HAP-1 (cell line): Measurements from ENCODE around the gene THUMPD1.
"Not testable (repeated sequence)": the region's sequence is repeated elsewhere in the genome, so short reads cannot be mapped to it uniquely, and the experiment has no call there.

Experiments
- DNase-seq, 2 experiments: peaks; one replicate each; pipeline ENCODE4 v3.0.0-alpha.2; 2016 to 2020; ENCODE audit warnings: low spot score in 2 of 2
- H3K27me3 ChIP-seq: fragments of 250-450 bp; sonication (Bioruptor Pico); 2 replicates; pipeline ENCODE4 v1.5.1; 2020; ENCODE audit warnings: low read depth, mild to moderate bottlenecking, moderate library complexity
- H3K36me3 ChIP-seq: fragments of 250-450 bp; sonication (Bioruptor Pico); replicated peaks from 2 replicates; pipeline ENCODE4 v1.5.1; 2020; ENCODE audit warnings: mild to moderate bottlenecking
- H3K4me1 ChIP-seq: fragments of 250-450 bp; sonication (Bioruptor Pico); 2 replicates; pipeline ENCODE4 v1.5.1; 2020; ENCODE audit warnings: mild to moderate bottlenecking
- H3K4me3 ChIP-seq: fragments of 250-450 bp; sonication (Bioruptor Pico); 2 replicates; pipeline ENCODE4 v1.5.1; 2020; ENCODE audit warnings: mild to moderate bottlenecking, moderate library complexity
- H3K9me3 ChIP-seq: fragments of 250-450 bp; sonication (Bioruptor Pico); 2 replicates; pipeline ENCODE4 v1.5.1; 2020; ENCODE audit warnings: mild to moderate bottlenecking, moderate library complexity
- in situ Hi-C: fragments of 300-500 bp; cut with MboI; formaldehyde crosslinking; loops from 3 replicates; pipeline ENCODE4 v1.14.3; 2020; ENCODE audit warnings: low sequenced_read_pairs, inconsistent platforms, mixed read lengths

THUMPD1 gene

GRCh38 chr16:20740901-20741521 is 607 bp downstream of the THUMPD1 start:
- Histone ChIP-seq H3K27me3 (no peaks in the 10 kb centered on the region), H3K4me1 (peaks cover 8% of the 10 kb centered on the region), H3K4me3 (peak overlapping the region; percentile 99), H3K9me3 (no peaks in the 10 kb centered on the region), H3K36me3 (peaks cover 29% of the 10 kb centered on the region)
- in situ Hi-C loops = no loop called here
- peak; percentile 63 to 89 for DNase-seq

- peak in 1 of 2 experiments; percentile 16 for DNase-seq
- Histone ChIP-seq H3K4me1 (peaks cover 8% of the 10 kb centered on the region), H3K27me3 (no peaks in the 10 kb centered on the region), H3K4me3 (peak overlapping the region; percentile 99), H3K36me3 (peaks cover 35% of the 10 kb centered on the region), H3K9me3 (no peaks in the 10 kb centered on the region)
- in situ Hi-C loops = no loop called here
Measured at GRCh38 chr16:20740007-20740883, 1.4 kb downstream of the THUMPD1 start.

GRCh38 chr16:20735490-20735889 is 6.1 kb downstream of the THUMPD1 start:
- peaks cover 44% of the 10 kb centered on the region for H3K36me3 ChIP-seq
- in situ Hi-C loops = no loop called here
- no peak for DNase-seq
- no peak overlapping the region for H3K4me3 ChIP-seq
- H3K27me3 ChIP-seq = no peaks in the 10 kb centered on the region
- peaks cover 4% of the 10 kb centered on the region; the same call in 1 of the 2 replicates for H3K4me1 ChIP-seq
- H3K9me3 ChIP-seq = no peaks in the 10 kb centered on the region

GRCh38 chr16:20734782-20735181 is 6.8 kb downstream of the THUMPD1 start:
- DNase-seq = no peak
- Histone ChIP-seq H3K9me3 (no peaks in the 10 kb centered on the region), H3K27me3 (no peaks in the 10 kb centered on the region), H3K36me3 (peaks cover 44% of the 10 kb centered on the region), H3K4me3 (no peak overlapping the region), H3K4me1 (no peaks in the 10 kb centered on the region)
- in situ Hi-C loops = no loop called here

GRCh38 chr16:20734056-20734455 is 7.6 kb downstream of the THUMPD1 start:
- no peaks in the 10 kb centered on the region for H3K9me3 ChIP-seq
- H3K27me3 ChIP-seq = no peaks in the 10 kb centered on the region
- peaks cover 44% of the 10 kb centered on the region for H3K36me3 ChIP-seq
- no peak overlapping the region for H3K4me3 ChIP-seq
- H3K4me1 ChIP-seq = no peaks in the 10 kb centered on the region
- DNase-seq = no peak
- in situ Hi-C loops = no loop called here

GRCh38 chr16:20729141-20729540 is 12.5 kb downstream of the THUMPD1 start:
- no peak for DNase-seq
- H3K4me3 ChIP-seq = no peak overlapping the region
- no peaks in the 10 kb centered on the region for H3K9me3 ChIP-seq
- H3K36me3 ChIP-seq = peaks cover 2% of the 10 kb centered on the region; the same call in 1 of the 2 replicates
- no peaks in the 10 kb centered on the region for H3K27me3 ChIP-seq
- in situ Hi-C loops = no loop called here
- H3K4me1 ChIP-seq = no peaks in the 10 kb centered on the region

GRCh38 chr16:20727181-20727580 is 14.4 kb downstream of the THUMPD1 start:
- DNase-seq = no peak
- Histone ChIP-seq H3K4me1 (no peaks in the 10 kb centered on the region), H3K9me3 (no peaks in the 10 kb centered on the region), H3K27me3 (no peaks in the 10 kb centered on the region), H3K4me3 (no peak overlapping the region), H3K36me3 (no peaks in the 10 kb centered on the region)
- in situ Hi-C loops = no loop called here

GRCh38 chr16:20726661-20727060 is 15.0 kb downstream of the THUMPD1 start:
- no peaks in the 10 kb centered on the region for H3K9me3 ChIP-seq
- no peak for DNase-seq
- in situ Hi-C loops = no loop called here
- no peaks in the 10 kb centered on the region for H3K36me3 ChIP-seq
- no peaks in the 10 kb centered on the region for H3K4me1 ChIP-seq
- H3K27me3 ChIP-seq = no peaks in the 10 kb centered on the region
- H3K4me3 ChIP-seq = no peak overlapping the region

- Histone ChIP-seq H3K4me1 (no peaks in the 10 kb centered on the region), H3K27me3 (no peaks in the 10 kb centered on the region), H3K4me3 (no peak overlapping the region), H3K9me3 (no peaks in the 10 kb centered on the region), H3K36me3 (no peaks in the 10 kb centered on the region)
- in situ Hi-C loops = loop anchor here (25.0 kb wide), 1 partner anchor 808 kb away; no protein-coding TSS in a partner anchor
- no peak for DNase-seq
Measured at GRCh38 chr16:20720251-20720650, 21.4 kb downstream of the THUMPD1 start.

GRCh38 chr16:20717718-20718117 is 23.9 kb downstream of the THUMPD1 start:
- not testable (repeated sequence) for DNase-seq, H3K4me1 ChIP-seq, H3K9me3 ChIP-seq, H3K36me3 ChIP-seq, H3K4me3 ChIP-seq, H3K27me3 ChIP-seq
- in situ Hi-C loops = loop anchor here (25.0 kb wide), 1 partner anchor 805 kb away; no protein-coding TSS in a partner anchor

- no peak for DNase-seq
- Histone ChIP-seq H3K9me3 (no peaks in the 10 kb centered on the region), H3K4me3 (no peak overlapping the region), H3K4me1 (no peaks in the 10 kb centered on the region), H3K36me3 (no peaks in the 10 kb centered on the region), H3K27me3 (no peaks in the 10 kb centered on the region)
- in situ Hi-C loops = loop anchor here (25.0 kb wide), 1 partner anchor 799 kb away; no protein-coding TSS in a partner anchor
Measured at GRCh38 chr16:20711277-20711911, 30.2 kb downstream of the THUMPD1 start.

GRCh38 chr16:20708129-20708528 is 33.5 kb downstream of the THUMPD1 start:
- not testable (repeated sequence) for H3K4me1 ChIP-seq, H3K27me3 ChIP-seq, H3K36me3 ChIP-seq, H3K4me3 ChIP-seq, H3K9me3 ChIP-seq
- in situ Hi-C loops = loop anchor here (25.0 kb wide), 1 partner anchor 796 kb away; no protein-coding TSS in a partner anchor
- DNase-seq = peak; percentile 17 to 42

GRCh38 chr16:20707461-20707860 is 34.2 kb downstream of the THUMPD1 start:
- Histone ChIP-seq H3K9me3 (no peaks in the 10 kb centered on the region), H3K27me3 (no peaks in the 10 kb centered on the region), H3K36me3 (no peaks in the 10 kb centered on the region), H3K4me3 (no peak overlapping the region), H3K4me1 (no peaks in the 10 kb centered on the region)
- in situ Hi-C loops = loop anchor here (25.0 kb wide), 1 partner anchor 795 kb away; no protein-coding TSS in a partner anchor
- no peak for DNase-seq

GRCh38 chr16:20705972-20706371 is 35.6 kb downstream of the THUMPD1 start:
- in situ Hi-C loops = loop anchor here (25.0 kb wide), 1 partner anchor 794 kb away; no protein-coding TSS in a partner anchor

More at GRCh38 chr16:20705972-20706371, 35.6 kb downstream of the THUMPD1 start:
- not testable (repeated sequence) for DNase-seq, H3K27me3 ChIP-seq, H3K4me3 ChIP-seq, H3K9me3 ChIP-seq, H3K4me1 ChIP-seq, H3K36me3 ChIP-seq
